Chondrocyte (in vitro differentiated cells): ENCODE results near the gene FBXW8. TPM values are rescaled to one million over a fixed set of nuclear protein-coding genes. Genes with fewer than 3 reads are reported as not detected.

Experiments used
- DNase-seq: peaks from one replicate; pipeline ENCODE4 v3.0.0; 2021; ENCODE audit warnings: mixed read lengths, low spot score
- H3K27ac Mint-ChIP-seq: one replicate; pipeline ENCODE4 v1.8.0; 2021; ENCODE audit warnings: mild to moderate bottlenecking, moderate library complexity, mixed read lengths; ENCODE audit not compliant: unreplicated experiment
- H3K27me3 Mint-ChIP-seq: 2 replicates; pipeline ENCODE4 v1.8.0; 2021; ENCODE audit warnings: low read depth, mixed read lengths
- H3K36me3 Mint-ChIP-seq: 2 replicates; pipeline ENCODE4 v1.8.0; 2021; ENCODE audit warnings: low read depth, mixed read lengths
- H3K4me1 Mint-ChIP-seq: 2 replicates; pipeline ENCODE4 v1.8.0; 2021; ENCODE audit warnings: low read depth, mild to moderate bottlenecking, mixed read lengths
- H3K4me3 Mint-ChIP-seq: one replicate; pipeline ENCODE4 v1.8.0; 2021; ENCODE audit warnings: mild to moderate bottlenecking, moderate library complexity, mixed read lengths; ENCODE audit not compliant: unreplicated experiment
- H3K9me3 Mint-ChIP-seq: 2 replicates; pipeline ENCODE4 v1.8.0; 2021; ENCODE audit warnings: low read depth, mixed read lengths
- total RNA-seq: library from RNA; stranded (reverse); gene quantifications from 3 replicates; pipeline ENCODE4 v1.2.1, GENCODE V29; 2021
- TF ChIP-seq, protein P1 (sequence below): fragments of 200-600 bp; sonication (generic); IDR thresholded peaks from 2 replicates; pipeline ENCODE4 v1.5.0; 2021; ENCODE audit warnings: antibody characterized with exemption, mild to moderate bottlenecking, moderate library complexity

The FBXW8 gene
- total RNA-seq, 1 donor from 2014 or later = 30.3 TPM

DNA sequence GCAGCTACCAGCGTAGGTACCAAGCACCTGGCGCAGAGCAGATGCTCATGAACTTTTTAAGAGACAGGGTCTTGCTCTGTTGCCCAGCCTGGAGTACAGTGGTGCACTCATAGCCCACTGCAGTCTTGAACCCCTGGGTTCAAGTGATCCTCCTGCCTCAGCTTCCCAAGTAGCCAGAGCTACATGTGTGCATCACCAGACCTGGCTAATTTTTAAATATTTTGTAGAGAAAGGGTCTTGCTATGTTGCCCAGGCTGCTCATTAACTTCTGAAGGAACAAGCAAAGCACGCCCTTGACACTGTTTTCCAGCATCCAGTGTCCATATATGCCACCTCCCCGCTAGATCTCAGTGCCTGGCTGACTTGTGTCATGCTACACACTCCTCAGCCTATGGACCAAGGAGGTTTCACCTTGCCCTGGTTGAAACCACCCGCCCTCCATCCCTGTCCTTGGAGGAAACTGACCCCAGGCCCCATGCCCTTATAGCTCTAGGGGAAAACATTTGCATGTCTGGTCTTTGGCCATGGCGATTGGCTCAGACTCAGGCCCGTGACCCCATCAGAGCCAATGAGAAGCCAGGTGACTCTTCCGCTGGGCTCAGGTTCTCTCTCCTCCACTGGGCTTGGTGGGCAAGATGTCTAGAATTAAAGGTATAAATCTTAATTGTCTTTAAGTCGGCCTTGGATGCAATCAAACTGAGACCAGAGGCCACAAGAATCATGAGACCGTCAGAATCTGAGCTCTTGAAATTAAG, 162.2 kb downstream of the FBXW8 start:
- TF ChIP-seq, protein P1, sequence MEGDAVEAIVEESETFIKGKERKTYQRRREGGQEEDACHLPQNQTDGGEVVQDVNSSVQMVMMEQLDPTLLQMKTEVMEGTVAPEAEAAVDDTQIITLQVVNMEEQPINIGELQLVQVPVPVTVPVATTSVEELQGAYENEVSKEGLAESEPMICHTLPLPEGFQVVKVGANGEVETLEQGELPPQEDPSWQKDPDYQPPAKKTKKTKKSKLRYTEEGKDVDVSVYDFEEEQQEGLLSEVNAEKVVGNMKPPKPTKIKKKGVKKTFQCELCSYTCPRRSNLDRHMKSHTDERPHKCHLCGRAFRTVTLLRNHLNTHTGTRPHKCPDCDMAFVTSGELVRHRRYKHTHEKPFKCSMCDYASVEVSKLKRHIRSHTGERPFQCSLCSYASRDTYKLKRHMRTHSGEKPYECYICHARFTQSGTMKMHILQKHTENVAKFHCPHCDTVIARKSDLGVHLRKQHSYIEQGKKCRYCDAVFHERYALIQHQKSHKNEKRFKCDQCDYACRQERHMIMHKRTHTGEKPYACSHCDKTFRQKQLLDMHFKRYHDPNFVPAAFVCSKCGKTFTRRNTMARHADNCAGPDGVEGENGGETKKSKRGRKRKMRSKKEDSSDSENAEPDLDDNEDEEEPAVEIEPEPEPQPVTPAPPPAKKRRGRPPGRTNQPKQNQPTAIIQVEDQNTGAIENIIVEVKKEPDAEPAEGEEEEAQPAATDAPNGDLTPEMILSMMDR = no peak
- H3K36me3 Mint-ChIP-seq = no peaks in the 10 kb centered on the region

DNA sequence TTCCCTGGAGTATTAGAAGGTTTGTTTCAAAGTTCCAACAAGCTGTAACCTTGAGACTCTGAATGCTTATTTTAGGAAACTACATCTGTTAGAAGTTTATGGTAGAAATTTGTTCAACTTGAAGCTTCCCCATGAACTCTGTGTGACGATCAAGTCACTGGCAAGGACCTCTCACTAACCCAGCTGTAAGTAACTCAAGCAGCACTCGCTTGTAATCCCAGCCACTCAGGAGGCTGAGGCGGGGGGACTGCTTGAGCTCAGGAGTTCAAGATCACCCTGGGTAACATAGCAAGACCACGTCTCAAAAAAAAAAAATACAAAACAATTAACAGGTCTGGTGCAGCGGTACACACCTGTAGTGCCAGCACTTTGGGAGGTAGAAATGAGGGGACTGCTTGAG, 162.9 kb downstream of the FBXW8 start:
- no peak overlapping the region for H3K27ac Mint-ChIP-seq
- no peaks in the 10 kb centered on the region for H3K9me3 Mint-ChIP-seq
- H3K27me3 Mint-ChIP-seq = peaks cover 6% of the 10 kb centered on the region
- DNase-seq = no peak
- TF ChIP-seq, protein P1 = no peak
- H3K4me1 Mint-ChIP-seq = peaks cover 5% of the 10 kb centered on the region
- no peak overlapping the region for H3K4me3 Mint-ChIP-seq
- H3K36me3 Mint-ChIP-seq = no peaks in the 10 kb centered on the region

More for the DNA sequence above, 162.2 kb downstream of the FBXW8 start:
- no peak for DNase-seq
- Mint-ChIP-seq H3K4me1 (peaks cover 5% of the 10 kb centered on the region), H3K9me3 (no peaks in the 10 kb centered on the region), H3K4me3 (no peak overlapping the region), H3K27me3 (peaks cover 6% of the 10 kb centered on the region), H3K27ac (no peak overlapping the region)

DNA sequence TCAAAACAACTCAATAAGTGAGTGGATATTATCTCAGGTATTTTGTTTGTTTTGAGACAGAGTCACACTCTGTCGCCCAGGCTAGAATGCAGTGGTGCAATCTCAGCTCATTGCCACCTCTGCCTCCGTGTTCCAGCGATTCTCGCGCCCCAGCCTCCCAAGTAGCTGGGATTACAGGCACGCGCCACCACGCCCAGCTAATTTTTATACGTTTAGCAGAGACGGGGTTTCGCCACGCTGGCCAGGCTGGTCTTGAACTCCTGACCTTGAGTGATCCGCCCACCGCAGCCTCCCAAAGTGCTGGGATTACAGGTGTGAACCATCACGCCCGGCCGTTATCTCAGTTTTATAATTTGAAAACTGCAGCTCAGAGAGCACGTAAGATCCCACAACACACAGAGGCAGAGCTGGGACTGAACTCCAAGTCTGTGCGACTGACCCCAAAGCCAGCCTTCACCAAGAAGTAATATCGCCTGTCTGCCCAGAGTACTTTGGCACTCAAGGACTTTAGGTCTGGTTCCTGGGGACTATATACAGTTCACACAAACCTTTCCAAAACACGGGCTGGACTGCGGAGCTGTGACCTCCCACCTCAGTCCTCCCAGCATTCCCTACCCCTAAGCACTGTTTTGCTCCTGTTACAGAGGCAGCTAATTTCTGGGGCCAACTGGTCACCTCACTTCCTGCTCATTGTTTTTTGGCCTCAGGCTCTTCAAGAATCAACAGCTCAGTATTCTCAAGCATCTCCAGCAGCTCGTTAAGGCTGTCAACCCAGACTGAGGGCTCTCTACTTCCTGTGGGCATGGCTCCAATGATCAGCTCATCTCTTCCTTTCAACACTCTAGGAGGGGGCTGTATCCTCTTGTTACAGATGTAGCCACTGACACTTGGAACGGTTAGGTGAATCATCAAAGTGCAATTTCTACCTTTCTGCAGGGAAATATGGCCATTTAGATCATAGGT, 165.9 kb downstream of the FBXW8 start:
- Mint-ChIP-seq H3K4me1 (peaks cover 5% of the 10 kb centered on the region), H3K4me3 (no peak overlapping the region), H3K27me3 (peaks cover 11% of the 10 kb centered on the region), H3K36me3 (no peaks in the 10 kb centered on the region), H3K27ac (no peak overlapping the region), H3K9me3 (no peaks in the 10 kb centered on the region)
- no peak for DNase-seq
- TF ChIP-seq, protein P1 = no peak

DNA sequence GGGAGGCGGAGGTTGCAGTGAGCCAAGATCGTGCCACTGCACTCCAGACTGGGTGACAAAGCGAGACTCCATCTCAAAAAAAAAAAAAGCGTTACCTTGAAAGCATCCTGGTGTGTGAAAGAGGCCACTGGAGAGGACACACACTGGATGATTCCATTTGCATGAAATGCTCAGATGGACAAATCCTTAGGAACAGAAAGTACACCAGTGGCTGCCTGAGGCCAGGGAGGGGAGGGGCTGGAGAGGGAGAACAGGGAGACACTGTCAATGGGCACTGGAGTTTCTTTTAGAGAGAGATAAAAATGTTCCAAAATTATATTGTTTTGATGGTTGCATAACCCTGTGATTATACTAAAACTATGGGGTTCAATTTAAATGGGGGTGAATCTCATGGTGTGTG, 168.7 kb downstream of the FBXW8 start:
- Mint-ChIP-seq H3K27me3 (peaks cover 18% of the 10 kb centered on the region), H3K27ac (no peak overlapping the region), H3K4me3 (no peak overlapping the region), H3K36me3 (no peaks in the 10 kb centered on the region), H3K9me3 (no peaks in the 10 kb centered on the region), H3K4me1 (peaks cover 5% of the 10 kb centered on the region)
- TF ChIP-seq, protein P1 = no peak
- DNase-seq = peak; percentile 15

DNA sequence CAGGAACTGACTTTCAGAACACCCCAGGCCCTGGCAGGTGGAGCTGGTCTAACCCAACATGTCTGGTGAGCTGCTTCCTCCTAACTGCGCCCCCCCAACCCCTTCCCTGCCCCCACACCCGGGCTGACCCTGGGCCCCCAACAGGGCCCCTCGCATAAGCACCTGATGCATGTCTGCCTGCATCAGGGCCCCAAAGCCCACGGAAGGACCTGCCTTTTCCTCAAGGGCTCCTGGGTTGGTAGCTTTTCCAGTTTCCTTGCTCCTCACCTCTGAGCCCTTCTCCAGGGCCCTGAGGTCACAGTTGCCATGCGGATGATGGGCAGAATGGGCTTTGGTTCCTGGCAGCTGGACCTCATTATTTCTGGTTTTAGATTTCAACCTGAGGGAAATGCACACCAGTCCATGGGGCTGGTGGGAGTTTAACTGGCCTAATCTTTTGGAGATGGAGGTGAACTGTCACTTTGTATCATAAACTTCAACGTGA, 170.0 kb downstream of the FBXW8 start:
- Mint-ChIP-seq H3K4me3 (no peak overlapping the region), H3K36me3 (no peaks in the 10 kb centered on the region), H3K9me3 (no peaks in the 10 kb centered on the region), H3K4me1 (peaks cover 5% of the 10 kb centered on the region), H3K27me3 (peaks cover 22% of the 10 kb centered on the region), H3K27ac (no peak overlapping the region)
- TF ChIP-seq, protein P1 = no peak
- DNase-seq = peak; percentile 40
